Esophagus muscularis mucosa (tissue), 4 donors: ENCODE results near the gene IFNL4.

ENCODE experiments used
- CTCF ChIP-seq, 3 experiments: fragments of 200-600 bp in 2 of 3; fragments of 450-650 bp in 1 of 3; sonication (generic) in 2 of 3; IDR thresholded peaks; one replicate each; pipeline ENCODE4 v1.5.1; 2017 to 2019; ENCODE audit warnings: antibody characterized with exemption in 3 of 3, mild to moderate bottlenecking in 2 of 3, moderate library complexity in 1 of 3
- EP300 ChIP-seq: sonication (generic); formaldehyde crosslinking; IDR thresholded peaks from one replicate; pipeline ENCODE4 v1.6.1; 2017; ENCODE audit warnings: antibody characterized with exemption
- POLR2A ChIP-seq: fragments of 450-650 bp; IDR thresholded peaks from one replicate; pipeline ENCODE4 v1.6.1; 2017; ENCODE audit warnings: antibody characterized with exemption, moderate library complexity, mild to moderate bottlenecking, low read depth

- TF ChIP-seq POLR2A = no peak
- TF ChIP-seq CTCF (IDR thresholded peaks at IDR 0.05) = no peak
- no peak for TF ChIP-seq EP300
Measured at GRCh38 chr19:39262496-39262895, 13.8 kb upstream of the IFNL4 start.
